K562 (cell line): Measurements from ENCODE around the gene SHH. TPM values are rescaled to one million over a fixed set of nuclear protein-coding genes. Genes with fewer than 3 reads are reported as not detected.

Source experiments
- ATAC-seq: fragments of 200-7000 bp; cut with Tn5 transposase; 3 replicates; pipeline ENCODE4 v1.9.1; 2020; ENCODE audit warnings: moderate library complexity
- BruUV-seq: library from RNA; stranded (reverse); fragments of 400-500 nt; replicated peaks from 2 replicates; lab custom pipeline; 2021; lab: Mats Ljungman, UMichigan
- CTCF ChIA-PET: fragments of 300-600 bp; formaldehyde crosslinking; extraction: SDS; loops from one replicate; lab custom pipeline; 2021; ENCODE audit warnings: low intra/inter-chr PET ratio; lab: Yijun Ruan, JAX
- POLR2A ChIA-PET: fragments of 300-600, 350-650 bp; sonication (Branson Sonifier 250); formaldehyde crosslinking; extraction: SDS; loops from one replicate; lab custom pipeline; 2021; ENCODE audit warnings: antibody characterized with exemption, inconsistent platforms; lab: Yijun Ruan, JAX
- DNase-seq, 4 experiments: peaks; one replicate each; pipeline versions ENCODE4 v3.0.0 to v3.0.0-alpha.2; 2011 to 2018; ENCODE audit warnings: low spot score in 3 of 4, mixed read lengths in 3 of 4; ENCODE audit errors: extremely low read depth in 1 of 4
- FAIRE-seq: peaks from 2 replicates; lab custom pipeline; 2011; peaks lifted over from hg19 to GRCh38; lab: Jason Lieb, UNC
- H2AFZ ChIP-seq: 2 replicates; pipeline ENCODE4 v1.6.0; 2011; ENCODE audit warnings: low read depth, low read length, control low read depth, inconsistent platforms
- H3K27ac ChIP-seq: fragments of 200-600 bp; 3 replicates; pipeline ENCODE4 v1.8.0; 2011; ENCODE audit warnings: low read depth, mild to moderate bottlenecking, control low read depth, inconsistent platforms, low read length, moderate library complexity, mixed read lengths; ENCODE audit errors: extremely low read depth
- H3K27me3 ChIP-seq, 2 experiments: fragments of 300-600 bp in 1 of 2; 2 replicates in 1 of 2; 3 replicates in 1 of 2; pipeline versions ENCODE4 v1.6.0 to v1.8.0; 2011; ENCODE audit warnings: inconsistent platforms in 2 of 2, low read length in 2 of 2, mild to moderate bottlenecking in 1 of 2, mixed read lengths in 1 of 2, moderate library complexity in 1 of 2; ENCODE audit not compliant: control insufficient read depth in 2 of 2, insufficient read depth in 2 of 2
- H3K36me3 ChIP-seq: fragments of 300-600 bp; 3 replicates; pipeline ENCODE4 v1.8.0; 2011; ENCODE audit warnings: mild to moderate bottlenecking, low read length, inconsistent platforms; ENCODE audit not compliant: control insufficient read depth, insufficient read depth
- H3K4me1 ChIP-seq, 2 experiments: fragments of 200-600 bp in 1 of 2; replicated peaks in 1 of 2; 2 replicates in 1 of 2; 3 replicates in 1 of 2; pipeline versions ENCODE4 v1.5.1 to v1.8.0; 2011; ENCODE audit warnings: inconsistent platforms in 2 of 2, low read length in 2 of 2, mild to moderate bottlenecking in 1 of 2, mixed read lengths in 1 of 2, moderate library complexity in 1 of 2; ENCODE audit not compliant: control insufficient read depth in 2 of 2, insufficient read depth in 2 of 2
- H3K4me2 ChIP-seq: 2 replicates; pipeline ENCODE4 v1.6.1; 2011; ENCODE audit warnings: low read length, control low read depth, inconsistent platforms, mixed read lengths; ENCODE audit not compliant: insufficient read depth
- H3K4me3 ChIP-seq: fragments of 200-600 bp; sonication (generic), shearing (Covaris generic); 2 replicates; pipeline ENCODE4 v1.5.1; 2016; ENCODE audit warnings: control low read depth, inconsistent platforms
- H3K79me2 ChIP-seq: fragments of 200-600 bp; 3 replicates; pipeline ENCODE4 v1.8.0; 2011; ENCODE audit warnings: low read length, inconsistent platforms; ENCODE audit not compliant: control insufficient read depth, insufficient read depth
- H3K9ac ChIP-seq, 2 experiments: 2 replicates each; pipeline versions ENCODE4 v1.6.0 to v1.6.1; 2011; ENCODE audit warnings: low read depth in 2 of 2, low read length in 2 of 2, control low read depth in 1 of 2, inconsistent platforms in 1 of 2, mild to moderate bottlenecking in 1 of 2, mixed read lengths in 1 of 2; ENCODE audit not compliant: insufficient read depth in 1 of 2
- H3K9me1 ChIP-seq: one replicate; pipeline ENCODE4 v1.6.0; 2011; ENCODE audit warnings: inconsistent platforms, mild to moderate bottlenecking, low read length, moderate library complexity; ENCODE audit not compliant: control insufficient read depth, insufficient read depth
- H3K9me3 ChIP-seq: replicated peaks from 2 replicates; pipeline ENCODE4 v1.5.1; 2011; ENCODE audit warnings: low read depth, low read length, inconsistent platforms; ENCODE audit not compliant: control insufficient read depth, insufficient read depth
- H4K20me1 ChIP-seq: replicated peaks from 2 replicates; pipeline ENCODE4 v1.6.1; 2011; ENCODE audit warnings: low read length, inconsistent platforms, mixed read lengths; ENCODE audit not compliant: control insufficient read depth, insufficient read depth
- BRD4 ChIP-seq: fragments of 200-600 bp; sonication (generic); IDR thresholded peaks from 2 replicates; pipeline ENCODE4 v1.6.1; 2017; ENCODE audit warnings: inconsistent platforms
- HDAC6 ChIP-seq: IDR thresholded peaks from 2 replicates; pipeline ENCODE4 v1.6.1; 2012; ENCODE audit warnings: low read depth, mild to moderate bottlenecking, control low read depth, inconsistent platforms, low read length, moderate library complexity
- HNRNPK ChIP-seq: fragments of 200-400 bp; formaldehyde crosslinking; IDR thresholded peaks from one replicate; pipeline ENCODE4 v1.6.1; 2018; ENCODE audit warnings: mild to moderate bottlenecking, low read depth, low read length; ENCODE audit not compliant: poor library complexity, severe bottlenecking
- KDM5B ChIP-seq: fragments of 200-600 bp; sonication (generic); IDR thresholded peaks from 2 replicates; pipeline ENCODE4 v1.6.1; 2012; ENCODE audit warnings: low read depth, mild to moderate bottlenecking, moderate library complexity, low read length, control low read depth, inconsistent platforms; ENCODE audit not compliant: insufficient replicate concordance
- MYBL2 ChIP-seq, 2 experiments: fragments of 450-650 bp in 1 of 2; sonication (generic) in 1 of 2; formaldehyde crosslinking in 1 of 2; IDR thresholded peaks; 2 replicates each; pipeline versions ENCODE4 v1.6.1 to v1.8.1; 2017 to 2022; ENCODE audit warnings: borderline replicate concordance in 1 of 2, inconsistent platforms in 1 of 2, low read depth in 1 of 2, mild to moderate bottlenecking in 1 of 2, missing genetic modification reagents in 1 of 2, moderate library complexity in 1 of 2
- U2AF2 ChIP-seq: fragments of 200-400 bp; formaldehyde crosslinking; optimal IDR thresholded peaks from 2 replicates; pipeline ENCODE3; 2017; ENCODE audit warnings: low read depth, mild to moderate bottlenecking, low read length
- WGBS: fragments of 100-300 bp; shearing (Covaris generic); methylation state at CpG from one replicate; pipeline ENCODE4 v1.1.6; 2016; ENCODE audit warnings: low coverage, mixed read lengths; ENCODE audit not compliant: insufficient coverage; ENCODE audit errors: missing lambda C conversion rate; 5-methylcytosine and 5-hydroxymethylcytosine counted together
- in situ Hi-C: fragments of 300-500 bp; cut with MboI; formaldehyde crosslinking; loops from 4 replicates; pipeline ENCODE4 v1.15.0; 2018; ENCODE audit warnings: inconsistent platforms, mixed read lengths
- intact Hi-C: fragments of 100-400 bp; cut with micrococcal nuclease; formaldehyde crosslinking; loops from 2 replicates; pipeline ENCODE4 v1.14.2; 2022
- polyA plus RNA-seq, 8 experiments: library from polyadenylated mRNA; depleted of rRNA in 4 of 8; stranded (reverse) in 5 of 8; unstranded in 3 of 8; fragments of >200 nt; fragmentation: Nextera tagmentation in 2 of 8; fragmentation: Illumina TruSeq in 1 of 8; extraction: Ambion mirVana in 2 of 8; extraction: Trizol in 1 of 8; gene quantifications; 2 replicates each; pipeline versions ENCODE4 v1.2.1 to v1.2.3, GENCODE V29; 2011 to 2014; ENCODE audit warnings: inconsistent platforms in 1 of 8, missing spikeins in 1 of 8
- total RNA-seq, 7 experiments: library from RNA; depleted of rRNA in 6 of 7; stranded (reverse); fragments of >200 nt in 6 of 7; fragmentation: Illumina TruSeq in 2 of 7; extraction: Trizol in 2 of 7; gene quantifications; 2 replicates each; pipeline versions ENCODE4 v1.2.1 to v1.2.3, GENCODE V29; 2011 to 2021; ENCODE audit warnings: low replicate concordance in 1 of 7
- TF ChIP-seq, protein P1 (sequence below), 2 experiments: fragments of 450-650 bp; IDR thresholded peaks; 2 replicates each; pipeline ENCODE4 v1.6.1; 2018; ENCODE audit warnings: mild to moderate bottlenecking in 2 of 2, low read depth in 1 of 2; ENCODE audit not compliant: partially characterized antibody in 2 of 2
- TF ChIP-seq, protein P2 (sequence below): sonication (generic); formaldehyde crosslinking; IDR thresholded peaks from 2 replicates; pipeline ENCODE4 v1.8.1; 2022; ENCODE audit warnings: missing genetic modification reagents

The SHH gene
- total and polyA plus RNA-seq, 9 of the 15 experiments (the other 6 are each of a cell fraction or from before 2014, with no cell fraction given), result 0.09 TPM; not detected in 8

DNA sequence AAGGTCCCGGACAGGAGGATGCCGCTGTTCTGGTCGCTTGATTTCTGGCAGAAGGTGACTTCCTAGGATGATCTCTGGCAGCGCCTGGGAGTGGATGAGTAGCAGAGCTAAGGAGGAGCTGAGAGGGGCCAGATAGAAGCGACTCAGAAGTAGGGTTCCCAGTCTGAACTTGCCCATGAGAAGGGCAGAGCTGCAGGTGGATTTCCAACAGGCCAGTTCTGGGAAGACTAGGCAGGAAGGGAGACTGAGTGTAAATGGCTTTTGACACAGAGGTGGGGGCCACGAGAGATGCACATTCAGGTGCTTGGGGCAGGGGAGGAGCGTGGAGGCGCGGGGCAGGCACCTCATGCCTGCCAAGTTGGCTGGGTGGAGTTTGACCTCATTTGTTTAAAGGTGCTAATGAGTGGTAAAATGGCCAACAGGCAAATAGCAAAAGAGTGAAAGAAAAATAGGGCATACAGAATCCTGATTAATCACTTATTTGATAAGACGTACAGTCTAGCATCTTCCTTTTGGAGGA, 58.8 kb downstream of the SHH start:
- in situ Hi-C loops, result loop anchor here (25.0 kb wide), 1 partner anchor 366 kb away; no protein-coding TSS in a partner anchor
- Histone ChIP-seq H3K4me1 (no peaks in the 10 kb centered on the region), H3K9ac (no peak overlapping the region)

DNA sequence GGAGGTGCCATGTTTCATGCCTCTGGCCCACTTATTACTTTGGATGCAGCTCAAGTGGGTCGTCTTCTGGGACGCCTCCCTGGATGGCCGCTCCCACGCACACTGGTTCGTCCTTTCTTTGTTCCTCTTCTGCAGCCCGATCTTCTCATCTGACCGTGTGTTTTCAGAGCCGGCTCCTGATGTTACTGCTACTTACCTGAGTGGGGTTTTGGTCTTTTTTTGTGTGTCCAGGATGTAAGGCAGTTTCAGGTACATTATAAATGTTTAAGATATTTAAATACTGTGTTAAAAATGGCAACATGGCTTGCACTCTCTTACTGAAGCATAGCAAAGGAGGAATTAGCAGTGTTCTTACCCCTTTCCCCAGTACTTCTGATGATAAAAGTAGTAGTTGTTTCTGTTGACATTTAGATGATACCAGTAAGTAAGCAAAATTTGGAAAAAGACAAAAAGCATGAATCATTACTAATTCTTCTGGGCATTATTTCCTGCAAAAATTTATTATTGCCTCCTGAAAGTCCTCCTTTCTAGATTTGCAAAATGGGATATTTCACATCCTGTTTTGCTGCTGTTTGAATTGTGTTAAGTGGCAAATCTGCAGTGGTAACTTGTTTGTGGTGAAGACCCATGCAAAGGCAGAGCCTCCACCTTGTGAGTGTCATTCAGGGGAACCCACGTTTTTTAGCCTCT, 59.4 kb downstream of the SHH start:
- ChIA-PET CTCF (no interaction called here), POLR2A (no interaction called here)
- intact Hi-C loops, result no loop called here
- no peak for ATAC-seq
- H3K36me3 ChIP-seq, result peaks cover 88% of the 10 kb centered on the region
- no peak overlapping the region for H2AFZ ChIP-seq
- FAIRE-seq, result no peak
- WGBS, result 79% methylated on average over 9 of the region's 9 CpGs
- H3K9me1 ChIP-seq, result no peaks in the 10 kb centered on the region
- in situ Hi-C loops, result loop anchor here (25.0 kb wide), 1 partner anchor 366 kb away; no protein-coding TSS in a partner anchor
- H3K4me1 ChIP-seq, result no peaks in the 10 kb centered on the region
- no peak overlapping the region for H3K4me3 ChIP-seq
- no peak for DNase-seq
- H4K20me1 ChIP-seq, result no peaks in the 10 kb centered on the region; the same call in 1 of the 2 replicates
- H3K27ac ChIP-seq, result no peak overlapping the region
- H3K27me3 ChIP-seq, result no peaks in the 10 kb centered on the region
- H3K79me2 ChIP-seq, result peaks cover 98% of the 10 kb centered on the region
- H3K9me3 ChIP-seq, result peaks cover 7% of the 10 kb centered on the region
- no peak overlapping the region for H3K9ac ChIP-seq
- BruUV-seq, result no TSS peak
- H3K4me2 ChIP-seq, result no peak overlapping the region
- TF ChIP-seq KDM5B (no peak), BRD4 (no peak), MYBL2 (IDR thresholded peaks at IDR 0.05; ENCODE audit: low read depth) (no peak), MYBL2 (CRISPR knock-in tag; IDR thresholded peaks at IDR 0.05; ENCODE audit: borderline replicate concordance) (no peak), HDAC6 (no peak), U2AF2 (no peak)
- TF ChIP-seq, protein P1, sequence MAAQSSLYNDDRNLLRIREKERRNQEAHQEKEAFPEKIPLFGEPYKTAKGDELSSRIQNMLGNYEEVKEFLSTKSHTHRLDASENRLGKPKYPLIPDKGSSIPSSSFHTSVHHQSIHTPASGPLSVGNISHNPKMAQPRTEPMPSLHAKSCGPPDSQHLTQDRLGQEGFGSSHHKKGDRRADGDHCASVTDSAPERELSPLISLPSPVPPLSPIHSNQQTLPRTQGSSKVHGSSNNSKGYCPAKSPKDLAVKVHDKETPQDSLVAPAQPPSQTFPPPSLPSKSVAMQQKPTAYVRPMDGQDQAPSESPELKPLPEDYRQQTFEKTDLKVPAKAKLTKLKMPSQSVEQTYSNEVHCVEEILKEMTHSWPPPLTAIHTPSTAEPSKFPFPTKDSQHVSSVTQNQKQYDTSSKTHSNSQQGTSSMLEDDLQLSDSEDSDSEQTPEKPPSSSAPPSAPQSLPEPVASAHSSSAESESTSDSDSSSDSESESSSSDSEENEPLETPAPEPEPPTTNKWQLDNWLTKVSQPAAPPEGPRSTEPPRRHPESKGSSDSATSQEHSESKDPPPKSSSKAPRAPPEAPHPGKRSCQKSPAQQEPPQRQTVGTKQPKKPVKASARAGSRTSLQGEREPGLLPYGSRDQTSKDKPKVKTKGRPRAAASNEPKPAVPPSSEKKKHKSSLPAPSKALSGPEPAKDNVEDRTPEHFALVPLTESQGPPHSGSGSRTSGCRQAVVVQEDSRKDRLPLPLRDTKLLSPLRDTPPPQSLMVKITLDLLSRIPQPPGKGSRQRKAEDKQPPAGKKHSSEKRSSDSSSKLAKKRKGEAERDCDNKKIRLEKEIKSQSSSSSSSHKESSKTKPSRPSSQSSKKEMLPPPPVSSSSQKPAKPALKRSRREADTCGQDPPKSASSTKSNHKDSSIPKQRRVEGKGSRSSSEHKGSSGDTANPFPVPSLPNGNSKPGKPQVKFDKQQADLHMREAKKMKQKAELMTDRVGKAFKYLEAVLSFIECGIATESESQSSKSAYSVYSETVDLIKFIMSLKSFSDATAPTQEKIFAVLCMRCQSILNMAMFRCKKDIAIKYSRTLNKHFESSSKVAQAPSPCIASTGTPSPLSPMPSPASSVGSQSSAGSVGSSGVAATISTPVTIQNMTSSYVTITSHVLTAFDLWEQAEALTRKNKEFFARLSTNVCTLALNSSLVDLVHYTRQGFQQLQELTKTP (IDR thresholded peaks at IDR 0.05; ENCODE audit: low read depth in 1 of 2, partially characterized antibody in 2 of 2), result no peak
- TF ChIP-seq, protein P2, sequence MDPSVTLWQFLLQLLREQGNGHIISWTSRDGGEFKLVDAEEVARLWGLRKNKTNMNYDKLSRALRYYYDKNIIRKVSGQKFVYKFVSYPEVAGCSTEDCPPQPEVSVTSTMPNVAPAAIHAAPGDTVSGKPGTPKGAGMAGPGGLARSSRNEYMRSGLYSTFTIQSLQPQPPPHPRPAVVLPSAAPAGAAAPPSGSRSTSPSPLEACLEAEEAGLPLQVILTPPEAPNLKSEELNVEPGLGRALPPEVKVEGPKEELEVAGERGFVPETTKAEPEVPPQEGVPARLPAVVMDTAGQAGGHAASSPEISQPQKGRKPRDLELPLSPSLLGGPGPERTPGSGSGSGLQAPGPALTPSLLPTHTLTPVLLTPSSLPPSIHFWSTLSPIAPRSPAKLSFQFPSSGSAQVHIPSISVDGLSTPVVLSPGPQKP (CRISPR knock-in tag), result no peak

More for the DNA sequence above, 58.8 kb downstream of the SHH start:
- TF ChIP-seq HNRNPK, result no peak
- H2AFZ ChIP-seq, result no peak overlapping the region
- intact Hi-C loops, result no loop called here
- H3K27me3 ChIP-seq, result no peaks in the 10 kb centered on the region
- no peak overlapping the region for H3K4me2 ChIP-seq
- H3K9me3 ChIP-seq, result peaks cover 7% of the 10 kb centered on the region
- H3K79me2 ChIP-seq, result peaks cover 96% of the 10 kb centered on the region
- H3K4me3 ChIP-seq, result no peak overlapping the region
- POLR2A ChIA-PET, result no interaction called here
- no peak for DNase-seq
- no peaks in the 10 kb centered on the region for H3K9me1 ChIP-seq
- FAIRE-seq, result no peak
- no peak overlapping the region for H3K27ac ChIP-seq
- no peaks in the 10 kb centered on the region; the same call in 1 of the 2 replicates for H4K20me1 ChIP-seq
- no peak for ATAC-seq
- peaks cover 88% of the 10 kb centered on the region for H3K36me3 ChIP-seq
- BruUV-seq, result no TSS peak
- 93% methylated on average over 10 of the region's 10 CpGs for WGBS
- CTCF ChIA-PET, result no interaction called here
